ENCODE results near the gene MATK.

The MATK gene

DNA sequence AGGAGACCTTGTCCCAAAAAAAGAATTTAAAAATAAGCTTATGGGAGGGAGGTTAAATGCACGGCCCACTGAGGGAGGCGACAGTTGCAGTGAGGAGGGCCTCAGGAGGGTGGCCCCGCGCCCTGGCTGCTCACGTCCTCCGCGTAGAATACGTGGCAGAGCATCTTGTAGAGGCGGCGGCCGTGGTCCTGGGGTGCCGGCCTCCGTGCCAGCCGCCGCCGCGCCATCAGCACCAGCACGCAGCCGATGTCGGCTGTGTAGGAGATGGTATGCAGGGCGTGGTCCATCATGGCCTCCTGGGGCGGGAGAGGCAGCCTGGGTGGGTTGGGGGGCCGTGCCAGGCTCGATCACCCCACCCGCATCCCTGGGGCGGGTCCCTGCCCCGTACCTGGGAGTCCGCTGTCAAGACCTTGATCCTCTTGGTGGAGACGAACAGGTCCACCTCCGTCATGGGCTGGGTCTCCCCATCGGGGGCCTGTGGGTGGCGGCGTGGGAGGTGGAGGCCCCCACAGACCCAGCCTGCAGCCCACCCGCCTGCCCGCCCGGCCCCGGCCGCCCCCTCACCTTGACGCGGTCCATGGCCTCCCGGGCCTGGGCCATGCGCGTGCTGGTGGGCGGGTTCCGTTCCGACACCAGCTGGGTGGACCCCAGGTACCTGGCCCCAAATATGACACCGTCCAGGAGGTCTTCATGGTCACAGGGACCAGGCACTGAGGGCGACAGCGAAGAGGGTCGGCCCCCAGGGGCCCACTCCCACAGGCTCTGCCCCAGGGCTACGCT, 32.4 kb downstream of the MATK start:
- peak overlapping the region; percentile 69 for H3K27ac ChIP-seq
- H3K27me3 ChIP-seq: no peaks in the 10 kb centered on the region
- H4K20me1 ChIP-seq: no peaks in the 10 kb centered on the region
- H3K4me1 ChIP-seq: peaks cover 35% of the 10 kb centered on the region
- TF ChIP-seq Cebpa-rat (IDR thresholded peaks at IDR 0.05): no peak
- H3K4me2 ChIP-seq: peak overlapping the region; percentile 78
- H3K4me3 ChIP-seq: no peak overlapping the region
- H3K36me3 ChIP-seq: peaks cover 64% of the 10 kb centered on the region
- H3K9ac ChIP-seq: no peak overlapping the region
- H3K9me3 ChIP-seq: no peaks in the 10 kb centered on the region

DNA sequence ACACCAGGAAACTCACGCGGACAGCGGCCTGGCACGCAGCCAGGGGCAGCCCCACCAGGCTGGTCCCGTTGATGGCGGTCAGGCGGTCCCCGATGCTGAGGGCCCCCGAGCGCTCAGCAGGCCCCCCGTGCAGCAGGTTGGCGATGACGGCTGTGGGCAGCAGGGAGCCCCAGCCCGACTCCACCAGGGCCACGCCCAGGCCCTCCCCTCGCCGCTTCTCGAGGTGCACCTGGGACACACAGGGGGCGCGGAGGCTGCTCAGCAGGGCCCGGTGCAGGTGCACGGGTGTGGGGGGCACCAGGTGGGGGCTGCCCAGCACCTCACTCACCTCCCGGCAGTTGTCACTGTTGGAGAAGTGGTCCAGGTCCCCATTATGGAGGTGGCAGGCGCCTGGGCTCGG, 33.7 kb downstream of the MATK start:
- Histone ChIP-seq H3K27ac (no peak overlapping the region), H3K9me3 (no peaks in the 10 kb centered on the region), H4K20me1 (no peaks in the 10 kb centered on the region), H3K4me3 (no peak overlapping the region), H3K4me1 (peaks cover 33% of the 10 kb centered on the region), H3K27me3 (no peaks in the 10 kb centered on the region), H3K36me3 (peaks cover 50% of the 10 kb centered on the region), H3K4me2 (no peak overlapping the region), H3K9ac (no peak overlapping the region)
- no peak for TF ChIP-seq Cebpa-rat (IDR thresholded peaks at IDR 0.05)

DNA sequence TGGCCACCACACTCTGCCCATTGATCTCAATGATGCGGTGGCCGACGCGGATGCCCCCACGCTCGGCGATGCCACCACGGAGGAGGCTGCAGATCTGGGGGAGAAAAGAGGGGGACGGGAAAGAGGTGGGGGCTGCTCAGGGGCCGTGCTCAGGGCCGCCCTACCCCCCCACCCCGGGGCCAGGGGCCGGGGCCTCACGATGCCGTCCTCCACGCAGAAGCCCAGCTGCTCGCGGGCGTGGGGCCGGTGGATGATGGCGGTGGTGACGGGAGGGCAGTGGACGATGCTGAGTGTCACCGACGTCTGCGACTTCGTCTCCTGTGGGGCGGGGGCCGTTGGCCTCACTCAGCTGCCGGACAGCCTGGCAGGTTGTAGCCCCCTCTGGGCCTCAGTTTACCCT, 34.9 kb downstream of the MATK start:
- peaks cover 45% of the 10 kb centered on the region for H3K36me3 ChIP-seq
- H4K20me1 ChIP-seq: no peaks in the 10 kb centered on the region
- no peak overlapping the region for H3K9ac ChIP-seq
- no peak overlapping the region for H3K27ac ChIP-seq
- no peaks in the 10 kb centered on the region for H3K9me3 ChIP-seq
- H3K4me3 ChIP-seq: no peak overlapping the region
- no peaks in the 10 kb centered on the region for H3K27me3 ChIP-seq
- H3K4me1 ChIP-seq: peaks cover 28% of the 10 kb centered on the region
- TF ChIP-seq Cebpa-rat (IDR thresholded peaks at IDR 0.05): no peak
- no peak overlapping the region for H3K4me2 ChIP-seq

DNA sequence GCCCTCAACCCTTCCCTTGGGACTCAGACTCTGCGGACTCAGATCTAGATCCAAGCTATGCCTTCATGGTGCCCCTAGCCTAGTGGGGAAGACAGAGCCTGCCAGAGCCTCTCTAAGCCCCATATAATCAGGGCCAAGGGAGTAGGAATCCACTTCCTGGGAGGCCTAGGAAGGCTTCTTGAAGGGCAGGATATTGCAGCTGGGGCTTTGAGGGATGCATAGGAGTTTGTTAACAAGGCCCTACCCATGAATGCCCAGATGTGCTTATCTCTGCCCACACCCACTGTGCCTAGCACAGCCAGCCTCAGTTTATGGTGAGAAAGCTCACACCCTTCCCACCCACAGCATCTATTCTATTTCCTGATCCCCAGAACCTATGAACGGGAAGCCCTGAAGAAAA, 36.0 kb downstream of the MATK start:
- peaks cover 45% of the 10 kb centered on the region for H3K36me3 ChIP-seq
- peaks cover 19% of the 10 kb centered on the region for H3K4me1 ChIP-seq
- TF ChIP-seq Cebpa-rat (IDR thresholded peaks at IDR 0.05): no peak

DNA sequence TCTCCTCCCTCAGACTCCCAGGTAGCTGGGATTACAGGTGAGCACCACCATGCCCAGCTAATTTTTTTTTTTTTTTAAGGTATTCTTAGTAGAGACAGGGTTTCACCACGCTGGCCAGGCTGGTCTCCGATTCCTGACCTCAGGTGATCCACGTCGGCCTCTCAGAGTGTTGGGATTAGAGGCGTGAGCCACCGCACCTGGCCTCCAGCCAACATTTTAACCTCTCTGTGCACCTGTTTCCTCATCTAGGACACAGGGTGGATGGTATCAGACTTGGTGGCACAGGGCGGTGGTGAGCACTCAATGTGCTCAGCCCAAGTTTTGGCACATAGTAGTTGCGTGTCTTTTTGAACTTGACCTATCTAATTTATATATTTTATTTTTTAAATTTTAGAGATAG, 37.2 kb downstream of the MATK start:
- Histone ChIP-seq H4K20me1 (no peaks in the 10 kb centered on the region), H3K4me1 (peaks cover 7% of the 10 kb centered on the region), H3K27ac (no peak overlapping the region), H3K36me3 (peaks cover 45% of the 10 kb centered on the region), H3K9me3 (no peaks in the 10 kb centered on the region), H3K4me3 (no peak overlapping the region), H3K9ac (no peak overlapping the region), H3K27me3 (no peaks in the 10 kb centered on the region), H3K4me2 (no peak overlapping the region)
- no peak for TF ChIP-seq Cebpa-rat (IDR thresholded peaks at IDR 0.05)

More for the DNA sequence above, 36.0 kb downstream of the MATK start:
- Histone ChIP-seq H3K27ac (no peak overlapping the region), H3K27me3 (no peaks in the 10 kb centered on the region), H3K9ac (no peak overlapping the region), H3K4me2 (no peak overlapping the region), H3K9me3 (no peaks in the 10 kb centered on the region), H3K4me3 (no peak overlapping the region), H4K20me1 (no peaks in the 10 kb centered on the region)

DNA sequence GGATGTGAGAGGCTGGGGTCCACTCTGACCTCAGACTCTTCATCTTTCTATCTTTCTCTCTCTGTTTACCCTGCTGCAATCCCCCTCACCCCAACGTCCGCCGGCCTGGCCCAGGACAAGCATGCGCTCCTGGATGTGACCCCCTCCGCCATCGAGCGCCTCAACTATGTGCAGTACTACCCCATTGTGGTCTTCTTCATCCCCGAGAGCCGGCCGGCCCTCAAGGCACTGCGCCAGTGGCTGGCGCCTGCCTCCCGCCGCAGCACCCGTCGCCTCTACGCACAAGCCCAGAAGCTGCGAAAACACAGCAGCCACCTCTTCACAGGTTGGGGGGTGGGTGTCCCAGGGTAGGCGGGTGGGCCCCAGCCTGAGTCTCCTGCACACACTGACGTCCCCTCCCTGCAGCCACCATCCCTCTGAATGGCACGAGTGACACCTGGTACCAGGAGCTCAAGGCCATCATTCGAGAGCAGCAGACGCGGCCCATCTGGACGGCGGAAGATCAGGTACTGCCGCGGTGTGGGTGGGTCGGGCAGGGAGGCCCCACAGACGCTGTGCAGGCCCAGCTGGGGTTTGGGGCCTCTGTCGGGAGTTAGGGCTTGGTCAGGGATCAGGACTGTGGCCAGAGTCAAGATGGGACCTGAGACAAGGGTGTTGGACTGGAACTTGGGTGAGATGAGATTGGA, 39.7 kb downstream of the MATK start:
- no peak overlapping the region for H3K9ac ChIP-seq
- peaks cover 21% of the 10 kb centered on the region for H3K36me3 ChIP-seq
- H3K27me3 ChIP-seq: no peaks in the 10 kb centered on the region
- no peak overlapping the region for H3K4me2 ChIP-seq
- TF ChIP-seq Cebpa-rat (IDR thresholded peaks at IDR 0.05): no peak
- H4K20me1 ChIP-seq: no peaks in the 10 kb centered on the region
- H3K27ac ChIP-seq: no peak overlapping the region
- no peaks in the 10 kb centered on the region for H3K4me1 ChIP-seq
- no peak overlapping the region for H3K4me3 ChIP-seq
- H3K9me3 ChIP-seq: no peaks in the 10 kb centered on the region

DNA sequence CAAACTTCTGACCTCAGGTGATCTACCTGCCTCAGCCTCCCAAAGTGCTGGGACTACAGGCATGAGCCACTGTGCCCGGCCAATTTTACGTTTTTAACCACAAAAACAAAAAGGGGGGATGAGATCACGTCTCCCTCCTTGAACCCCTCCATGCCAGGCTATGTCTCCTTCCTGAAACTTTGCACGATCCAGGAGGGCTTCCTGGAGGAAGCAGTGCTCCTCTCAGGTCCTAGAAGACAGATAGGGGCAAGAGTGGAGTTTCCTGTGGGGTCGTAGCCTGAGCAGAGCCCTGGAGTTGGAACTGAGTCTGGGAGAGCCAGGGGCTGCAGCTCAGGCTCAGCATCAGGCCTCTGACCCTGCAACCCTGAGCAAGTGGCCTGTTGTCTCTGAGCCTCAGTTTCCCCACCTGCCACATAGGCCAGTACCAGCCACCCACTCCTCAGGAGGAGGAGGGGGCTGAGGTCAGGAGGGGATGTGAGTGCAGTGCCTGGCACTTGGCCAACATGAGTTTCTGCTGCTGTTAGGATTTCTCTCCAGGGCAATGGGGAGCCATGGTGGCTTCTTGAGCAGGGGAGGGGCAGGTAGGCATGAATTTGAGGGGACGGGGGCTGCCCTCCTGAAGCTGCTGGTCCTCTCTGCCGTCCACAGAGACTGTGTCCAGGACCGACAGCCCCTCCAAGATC, 40.7 kb downstream of the MATK start:
- Histone ChIP-seq H3K4me2 (no peak overlapping the region), H3K9ac (no peak overlapping the region), H4K20me1 (no peaks in the 10 kb centered on the region), H3K27me3 (no peaks in the 10 kb centered on the region), H3K9me3 (no peaks in the 10 kb centered on the region), H3K4me3 (no peak overlapping the region), H3K27ac (no peak overlapping the region), H3K36me3 (peaks cover 11% of the 10 kb centered on the region), H3K4me1 (no peaks in the 10 kb centered on the region)
- no peak for TF ChIP-seq Cebpa-rat (IDR thresholded peaks at IDR 0.05)

DNA sequence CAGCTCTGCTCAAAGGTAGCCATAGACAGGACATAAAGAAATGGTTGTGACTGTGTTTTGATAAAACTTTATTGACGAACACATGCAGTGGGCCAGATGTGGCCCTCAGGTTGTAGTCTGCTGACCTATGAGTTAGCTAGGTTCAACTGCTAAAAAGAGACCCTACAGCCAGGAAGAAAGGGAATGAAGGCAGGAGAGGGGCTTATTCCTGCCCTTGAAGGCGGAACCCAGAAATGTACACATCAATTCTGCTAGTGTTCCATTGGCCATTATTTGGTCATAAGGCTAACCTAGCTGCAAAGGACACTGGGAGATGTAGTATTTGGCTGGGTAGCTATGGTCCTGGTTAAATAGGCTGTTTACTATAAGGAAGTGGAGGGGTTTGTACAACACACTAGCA, 42.7 kb downstream of the MATK start:
- no peak for TF ChIP-seq Cebpa-rat (IDR thresholded peaks at IDR 0.05)
- Histone ChIP-seq H3K36me3 (no peaks in the 10 kb centered on the region), H3K9me3 (no peaks in the 10 kb centered on the region), H3K4me2 (no peak overlapping the region), H3K9ac (no peak overlapping the region), H4K20me1 (no peaks in the 10 kb centered on the region), H3K27me3 (no peaks in the 10 kb centered on the region), H3K4me3 (no peak overlapping the region), H3K27ac (no peak overlapping the region), H3K4me1 (no peaks in the 10 kb centered on the region)

DNA sequence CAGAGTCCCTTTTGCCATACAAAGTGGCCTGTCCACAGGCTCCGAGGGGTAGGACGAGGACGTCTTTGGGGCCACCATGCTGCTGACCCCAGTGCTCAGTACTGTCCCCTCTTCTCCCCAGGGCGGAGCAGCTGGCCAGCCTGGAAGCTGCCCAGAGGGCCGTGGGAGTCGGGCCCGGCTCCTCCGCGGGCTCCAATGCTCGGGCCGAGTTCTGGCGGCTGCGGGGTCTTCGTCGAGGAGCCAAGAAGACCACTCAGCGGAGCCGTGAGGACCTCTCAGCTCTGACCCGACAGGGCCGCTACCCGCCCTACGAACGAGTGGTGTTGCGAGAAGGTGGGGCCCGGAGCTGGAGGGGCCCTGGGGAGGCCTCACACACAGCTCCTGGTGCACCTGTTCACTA, 45.8 kb downstream of the MATK start:
- H3K27ac ChIP-seq: no peak overlapping the region
- no peaks in the 10 kb centered on the region for H3K4me1 ChIP-seq
- no peaks in the 10 kb centered on the region for H3K9me3 ChIP-seq
- H3K27me3 ChIP-seq: no peaks in the 10 kb centered on the region
- no peak overlapping the region for H3K9ac ChIP-seq
- no peaks in the 10 kb centered on the region for H4K20me1 ChIP-seq
- no peak overlapping the region for H3K4me2 ChIP-seq
- TF ChIP-seq Cebpa-rat (IDR thresholded peaks at IDR 0.05): no peak
- H3K36me3 ChIP-seq: no peaks in the 10 kb centered on the region
- H3K4me3 ChIP-seq: no peak overlapping the region

Measured in BLaER1 (cell line).